Naive B cell (primary cell): ENCODE measurements around the gene SLC4A2. TPM values are rescaled to one million over a fixed set of nuclear protein-coding genes. Genes with fewer than 3 reads are reported as not detected.

ENCODE experiments used
- ATAC-seq, 2 donors: fragments of 150-1000 bp; cut with Tn5 transposase; 2 replicates each; pipeline ENCODE4 v1.10.0; 2021; ENCODE audit warnings: low read depth in 2 of 2, mild to moderate bottlenecking in 2 of 2, moderate library complexity in 2 of 2
- DNase-seq: peaks from one replicate; pipeline ENCODE4 v3.0.0; 2022
- H3K27ac Mint-ChIP-seq, 6 donors: one replicate each; pipeline ENCODE4 v1.8.0; 2020 to 2022; ENCODE audit warnings: mild to moderate bottlenecking in 6 of 6, mixed read lengths in 6 of 6, moderate library complexity in 5 of 6, inconsistent platforms in 2 of 6
- H3K27me3 Mint-ChIP-seq, 3 donors: one replicate each; pipeline ENCODE4 v1.8.0; 2021 to 2022; ENCODE audit warnings: mixed read lengths in 3 of 3, mild to moderate bottlenecking in 1 of 3
- H3K36me3 Mint-ChIP-seq, 2 donors: one replicate each; pipeline ENCODE4 v1.8.0; 2020 to 2022; ENCODE audit warnings: mixed read lengths in 2 of 2, inconsistent platforms in 1 of 2, mild to moderate bottlenecking in 1 of 2
- H3K4me1 Mint-ChIP-seq, 3 donors: one replicate each; pipeline ENCODE4 v1.8.0; 2020 to 2022; ENCODE audit warnings: mixed read lengths in 3 of 3, inconsistent platforms in 1 of 3, mild to moderate bottlenecking in 1 of 3, moderate library complexity in 1 of 3
- H3K4me3 Mint-ChIP-seq, 8 donors: one replicate each; pipeline ENCODE4 v1.8.0; 2020 to 2022; ENCODE audit warnings: mild to moderate bottlenecking in 8 of 8, mixed read lengths in 8 of 8, moderate library complexity in 8 of 8, inconsistent platforms in 2 of 8
- H3K9me3 Mint-ChIP-seq, 7 donors: one replicate each; pipeline ENCODE4 v1.8.0; 2020 to 2022; ENCODE audit warnings: mixed read lengths in 7 of 7, mild to moderate bottlenecking in 5 of 7, inconsistent platforms in 2 of 7, moderate library complexity in 1 of 7
- polyA plus RNA-seq, 6 donors: library from polyadenylated mRNA; unstranded; fragments of 300-500 nt; fragmentation: Illumina TruSeq; gene quantifications; one replicate each; pipeline ENCODE4 v1.2.3, GENCODE V29; 2021; ENCODE audit warnings: low read depth in 6 of 6

SLC4A2 gene
- polyA plus RNA-seq, 6 donors from 2014 or later, result 8.5 to 17.1 (median 12.2) TPM

DNA sequence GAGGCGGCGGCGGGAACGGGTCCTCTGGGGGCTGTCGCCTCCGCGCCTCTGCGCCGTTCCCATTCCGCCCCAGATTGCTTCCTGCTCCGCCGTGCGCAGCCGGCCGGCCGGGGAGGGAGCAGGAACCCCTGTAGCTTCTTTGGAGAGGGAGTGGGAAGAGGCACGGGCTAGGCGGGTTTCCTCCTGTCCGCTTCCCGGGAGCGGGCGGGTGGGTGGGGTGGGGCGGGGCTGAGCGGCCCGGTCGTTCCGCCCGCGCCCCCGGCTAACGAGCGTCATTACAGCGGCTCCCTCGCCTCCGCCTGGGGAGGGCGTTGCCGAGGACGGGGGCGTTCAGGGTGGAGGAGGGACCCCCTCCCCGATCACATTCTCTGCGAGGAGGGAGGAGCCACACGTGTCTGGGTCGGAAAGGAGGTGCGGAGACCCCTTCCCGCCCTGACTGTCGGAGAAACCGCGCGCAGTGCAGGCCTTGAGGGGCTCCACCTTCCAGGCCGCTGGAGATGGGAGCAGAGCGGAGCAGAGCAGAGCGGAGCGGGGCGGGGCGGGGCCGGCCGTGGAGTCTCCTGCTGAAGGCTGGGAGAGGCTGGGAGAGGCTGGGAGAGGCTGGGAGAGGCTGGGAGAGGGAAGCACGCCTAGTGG is 66.6 kb downstream of the SLC4A2 start:
- peaks cover 6 to 9% (median 9%) of the 10 kb centered on the region in 3 donors for H3K4me1 Mint-ChIP-seq
- ATAC-seq (no peak), DNase-seq (no peak)
- H3K4me3 Mint-ChIP-seq, result no peak overlapping the region
- H3K36me3 Mint-ChIP-seq, result no peaks in the 10 kb centered on the region
- no peak overlapping the region for H3K27ac Mint-ChIP-seq
- H3K9me3 Mint-ChIP-seq, result no peaks in the 10 kb centered on the region
- peaks cover 15 to 33% (median 21%) of the 10 kb centered on the region in 3 donors for H3K27me3 Mint-ChIP-seq

Other genes starting within 250 kb of the SLC4A2 start
- gene AOC1, start 207.1 kb upstream of the SLC4A2 start, polyA plus RNA-seq, result not detected
- under 1 TPM in 3 of 6 donors, not detected in 3; 0.17 to 0.29 (median 0.29) TPM for gene KCNH2, start 81.3 kb upstream of the SLC4A2 start, polyA plus RNA-seq
- 1 to 10 TPM in 4 of 6 donors, under 1 TPM in 2; 0.29 to 2.8 (median 1.3) TPM for gene NOS3, start 68.6 kb upstream of the SLC4A2 start, polyA plus RNA-seq
- gene ATG9B, start 35.1 kb upstream of the SLC4A2 start, polyA plus RNA-seq, result 10 to 100 TPM in 2 of 6 donors, 1 to 10 TPM in 4; 7.6 to 14.3 (median 9.6) TPM
- gene ABCB8, start 31.1 kb upstream of the SLC4A2 start, polyA plus RNA-seq, result 10 to 100 TPM; 18.4 to 32.4 (median 23.4) TPM
- not detected for gene ASIC3, start 11.1 kb upstream of the SLC4A2 start, polyA plus RNA-seq
- 10 to 100 TPM in 3 of 6 donors, 1 to 10 TPM in 3; 7.3 to 10.5 (median 9.6) TPM for gene CDK5, start 1.7 kb upstream of the SLC4A2 start, polyA plus RNA-seq
- gene FASTK, start 21.2 kb downstream of the SLC4A2 start, polyA plus RNA-seq, result 10 to 100 TPM; 31.6 to 52.0 (median 38.1) TPM
- 10 to 100 TPM; 36.3 to 66.1 (median 45.5) TPM for gene TMUB1, start 23.9 kb downstream of the SLC4A2 start, polyA plus RNA-seq
- gene AGAP3, start 26.9 kb downstream of the SLC4A2 start, polyA plus RNA-seq, result 1 to 10 TPM in 1 of 6 donors, under 1 TPM in 2, not detected in 3; 0.58 to 1.2 (median 0.66) TPM
- gene GBX1, start 108.1 kb downstream of the SLC4A2 start, polyA plus RNA-seq, result not detected
- gene ASB10, start 127.7 kb downstream of the SLC4A2 start, polyA plus RNA-seq, result not detected
- gene H2BK1, start 150.9 kb downstream of the SLC4A2 start, polyA plus RNA-seq, result not detected
- 10 to 100 TPM; 23.0 to 32.6 (median 25.4) TPM for gene ABCF2, start 167.6 kb downstream of the SLC4A2 start, polyA plus RNA-seq
- gene CHPF2, start 172.9 kb downstream of the SLC4A2 start, polyA plus RNA-seq, result 10 to 100 TPM; 20.4 to 43.9 (median 25.2) TPM
- gene SMARCD3, start 189.1 kb downstream of the SLC4A2 start, polyA plus RNA-seq, result 1 to 10 TPM in 1 of 6 donors, under 1 TPM in 3, not detected in 2; 0.35 to 3.1 (median 0.64) TPM